Keratinocyte (primary cell): ENCODE measurements around the gene TMEM87A.

Experiments used
- CTCF ChIP-seq, 3 experiments: IDR thresholded peaks in 1 of 3; conservative IDR thresholded peaks in 1 of 3; optimal IDR thresholded peaks in 1 of 3; 2 replicates in 2 of 3; 3 replicates in 1 of 3; pipeline versions ENCODE3 to v1.5.1; 2011; ENCODE audit warnings: low read length in 3 of 3, mild to moderate bottlenecking in 3 of 3, moderate library complexity in 2 of 3, control low read depth in 1 of 3, inconsistent platforms in 1 of 3; ENCODE audit not compliant: insufficient read depth in 2 of 3; ENCODE audit errors: extremely low read depth in 1 of 3
- EZH2 ChIP-seq: IDR thresholded peaks from one replicate; pipeline ENCODE4 v1.6.1; 2012; ENCODE audit warnings: inconsistent platforms, mild to moderate bottlenecking, low read length, moderate library complexity

- TF ChIP-seq CTCF (optimal IDR thresholded peaks at IDR 0.05 in 1 of 3, IDR thresholded peaks at IDR 0.05 in 1 of 3, conservative IDR thresholded peaks at IDR 0.05 in 1 of 3; ENCODE audit: extremely low read depth in 1 of 3, insufficient read depth in 2 of 3, low read length in 3 of 3) = no peak
- no peak for TF ChIP-seq EZH2
Observed at GRCh38 chr15:42253300-42253699, 19.9 kb downstream of the TMEM87A start.
